ENCODE measurements around the gene ADAMTSL4. TPM values are rescaled to one million over a fixed set of nuclear protein-coding genes. Genes with fewer than 3 reads are reported as not detected.

Gene ADAMTSL4
- total and polyA plus RNA-seq, 12 donors, result 1.7 to 34.4 (median 9.2) TPM

- Histone ChIP-seq H3K4me3 (no peak overlapping the region), H3K4me1 (replicated peaks in 1 of 2) (peaks cover 0 to under 1% of the 10 kb centered on the region in 2 donors), H3K27ac (no peak overlapping the region), H3K27me3 (no peaks in the 10 kb centered on the region), H3K36me3 (replicated peaks in 1 of 2) (no peaks in the 10 kb centered on the region), H3K9me3 (replicated peaks in 1 of 3) (no peaks in the 10 kb centered on the region)
- TF ChIP-seq CTCF (IDR thresholded peaks at IDR 0.05) (no peak), POLR2A (IDR thresholded peaks at IDR 0.05) (no peak)
- 70 to 85% (median 75%) methylated on average over 12 to 17 of the region's 17 CpGs for WGBS, 4 donors
- intact Hi-C loops (cut with DNase I), result loop anchor here in 1 of 2 donors (10.0 kb wide), 1 partner anchor 183 kb away; no protein-coding TSS in a partner anchor
- DNase-seq, result peak in 1 of 7 donors; percentile 61
These were observed 11.2 kb upstream of the ADAMTSL4 start for GRCh38 chr1:150537732-150538684.

- Histone ChIP-seq H3K27ac (no peak overlapping the region), H3K9me3 (replicated peaks in 1 of 3) (no peaks in the 10 kb centered on the region), H3K27me3 (no peaks in the 10 kb centered on the region), H3K4me3 (no peak overlapping the region), H3K36me3 (replicated peaks in 1 of 2) (no peaks in the 10 kb centered on the region), H3K4me1 (replicated peaks in 1 of 2) (peaks cover 0 to 6% of the 10 kb centered on the region in 2 donors)
- whole genome bisulfite sequencing, 4 donors, result 83 to 89% (median 85%) methylated on average over 13 of the region's 13 CpGs
- TF ChIP-seq POLR2A (IDR thresholded peaks at IDR 0.05) (no peak), CTCF (IDR thresholded peaks at IDR 0.05) (no peak)
- no peak for DNase-seq
- intact Hi-C loops (cut with DNase I), result no loop called here
These were observed 5.6 kb upstream of the ADAMTSL4 start for GRCh38 chr1:150543500-150544143.

GRCh38 chr1:150544204-150544603, 5.0 kb upstream of the ADAMTSL4 start:
- Histone ChIP-seq H3K27me3 (no peaks in the 10 kb centered on the region), H3K36me3 (replicated peaks in 1 of 2) (no peaks in the 10 kb centered on the region), H3K4me3 (no peak overlapping the region), H3K9me3 (replicated peaks in 1 of 3) (no peaks in the 10 kb centered on the region), H3K4me1 (replicated peaks in 1 of 2) (peaks cover 3 to 7% of the 10 kb centered on the region in 2 donors), H3K27ac (no peak overlapping the region)
- intact Hi-C loops (cut with DNase I), result no loop called here
- no peak for TF ChIP-seq POLR2A (IDR thresholded peaks at IDR 0.05)
- no peak for TF ChIP-seq CTCF (IDR thresholded peaks at IDR 0.05)
- WGBS, 4 donors, result 77 to 81% (median 77%) methylated on average over 3 of the region's 3 CpGs
- no peak for DNase-seq

GRCh38 chr1:150545486-150546032, 3.6 kb upstream of the ADAMTSL4 start:
- intact Hi-C loops (cut with DNase I), result no loop called here
- Histone ChIP-seq H3K27ac (no peak overlapping the region), H3K36me3 (replicated peaks in 1 of 2) (no peaks in the 10 kb centered on the region), H3K4me3 (no peak overlapping the region), H3K4me1 (replicated peaks in 1 of 2) (peaks cover 8 to 16% of the 10 kb centered on the region in 2 donors), H3K9me3 (replicated peaks in 1 of 3) (no peaks in the 10 kb centered on the region), H3K27me3 (no peaks in the 10 kb centered on the region)
- TF ChIP-seq CTCF (IDR thresholded peaks at IDR 0.05), result no peak
- TF ChIP-seq POLR2A (IDR thresholded peaks at IDR 0.05), result no peak
- 67 to 74% (median 69%) methylated on average over 6 of the region's 6 CpGs for WGBS, 4 donors
- no peak for DNase-seq
